UCSD-AML1 (cell line): ENCODE results near the gene EEF2.
"Not testable (repeated sequence)": the region's sequence is repeated elsewhere in the genome, so short reads cannot be mapped to it uniquely, and the experiment has no call there.

Source experiments
- DNase-seq: peaks from one replicate; lab custom pipeline; 2025; ENCODE audit not compliant: unreplicated experiment; lab: John Stamatoyannopoulos, UW

EEF2 gene

DNA sequence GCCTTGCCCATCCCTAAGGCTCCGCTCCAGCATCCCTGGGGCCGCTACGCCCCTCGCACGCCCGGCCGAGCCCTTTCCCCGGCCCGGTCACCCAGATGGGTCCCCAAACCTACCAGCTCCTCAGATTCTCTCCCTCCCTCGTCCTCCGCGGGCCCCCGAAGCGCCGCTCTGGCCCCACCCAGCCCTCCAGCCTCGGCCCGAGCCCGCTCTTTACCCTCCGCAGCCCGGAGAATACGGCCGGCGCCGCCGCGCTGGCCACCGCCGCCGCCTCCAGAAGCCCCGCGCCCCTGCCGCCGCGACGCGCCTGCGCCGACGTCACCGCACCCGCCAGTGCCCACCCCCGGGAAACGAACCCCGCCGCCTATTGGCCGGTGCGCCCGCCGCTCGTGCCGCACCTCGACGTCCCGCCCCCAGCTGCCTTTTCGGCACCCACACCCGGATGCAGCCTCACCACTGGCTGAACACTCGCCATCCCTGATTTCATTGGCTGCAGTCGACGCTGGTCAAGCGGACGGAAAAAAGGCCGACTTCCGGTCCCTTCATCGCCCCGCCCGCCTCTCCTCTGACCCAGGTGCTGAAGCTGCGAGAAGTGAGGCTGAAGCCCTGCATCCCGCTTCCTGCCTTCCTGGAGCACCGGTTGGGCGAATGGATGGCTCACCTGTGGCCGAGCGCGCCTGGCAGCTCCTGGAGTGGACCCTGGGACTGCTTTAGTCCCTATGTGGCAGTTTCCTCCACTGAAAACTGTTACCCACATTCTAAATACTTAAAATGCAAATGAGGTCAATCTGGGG lies 14.3 kb downstream of the EEF2 start, which contains the start of gene DAPK3:
DAPK3 (minus strand) TSS at position 292 of the 791 bp plus-strand sequence. CDS start 1,364 bp downstream, outside the sequence.
- DNase-seq, result peak; percentile 97

GRCh38 chr19:3970313-3970807 lies 14.9 kb downstream of the EEF2 start:
- no peak for DNase-seq

- DNase-seq, result no peak
These were observed 15.6 kb downstream of the EEF2 start for GRCh38 chr19:3969435-3970312.

- DNase-seq, result peak; percentile 75
These were observed 16.5 kb downstream of the EEF2 start for GRCh38 chr19:3968556-3969434.

- DNase-seq, result not testable (repeated sequence)
These were observed 17.3 kb downstream of the EEF2 start for GRCh38 chr19:3967983-3968382.

GRCh38 chr19:3966051-3967017 lies 18.9 kb downstream of the EEF2 start:
- no peak for DNase-seq

- DNase-seq, result no peak
These were observed 20.7 kb downstream of the EEF2 start for GRCh38 chr19:3964256-3965194.

GRCh38 chr19:3963458-3964255 lies 21.6 kb downstream of the EEF2 start:
- no peak for DNase-seq

- DNase-seq, result no peak
These were observed 24.3 kb downstream of the EEF2 start for GRCh38 chr19:3961007-3961406.

DNA sequence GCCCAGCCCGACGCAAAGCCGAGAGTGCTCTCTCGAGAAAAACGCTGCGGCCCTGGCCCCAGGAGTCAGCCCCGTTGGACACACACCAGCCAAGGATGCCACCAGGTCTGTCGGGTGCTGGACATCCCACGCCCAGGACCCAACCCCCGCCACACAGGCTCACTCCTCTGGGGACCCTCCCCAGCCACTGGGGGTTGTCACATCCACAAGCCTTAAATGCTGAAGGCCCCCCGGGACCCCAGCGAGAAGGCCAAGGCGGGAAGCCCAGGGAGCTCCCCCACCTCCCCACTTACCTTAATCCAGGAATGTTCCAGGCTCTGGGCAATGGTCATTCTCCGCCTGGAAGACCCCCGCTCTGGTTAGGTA lies 25.5 kb downstream of the EEF2 start:
- no peak for DNase-seq

DNA sequence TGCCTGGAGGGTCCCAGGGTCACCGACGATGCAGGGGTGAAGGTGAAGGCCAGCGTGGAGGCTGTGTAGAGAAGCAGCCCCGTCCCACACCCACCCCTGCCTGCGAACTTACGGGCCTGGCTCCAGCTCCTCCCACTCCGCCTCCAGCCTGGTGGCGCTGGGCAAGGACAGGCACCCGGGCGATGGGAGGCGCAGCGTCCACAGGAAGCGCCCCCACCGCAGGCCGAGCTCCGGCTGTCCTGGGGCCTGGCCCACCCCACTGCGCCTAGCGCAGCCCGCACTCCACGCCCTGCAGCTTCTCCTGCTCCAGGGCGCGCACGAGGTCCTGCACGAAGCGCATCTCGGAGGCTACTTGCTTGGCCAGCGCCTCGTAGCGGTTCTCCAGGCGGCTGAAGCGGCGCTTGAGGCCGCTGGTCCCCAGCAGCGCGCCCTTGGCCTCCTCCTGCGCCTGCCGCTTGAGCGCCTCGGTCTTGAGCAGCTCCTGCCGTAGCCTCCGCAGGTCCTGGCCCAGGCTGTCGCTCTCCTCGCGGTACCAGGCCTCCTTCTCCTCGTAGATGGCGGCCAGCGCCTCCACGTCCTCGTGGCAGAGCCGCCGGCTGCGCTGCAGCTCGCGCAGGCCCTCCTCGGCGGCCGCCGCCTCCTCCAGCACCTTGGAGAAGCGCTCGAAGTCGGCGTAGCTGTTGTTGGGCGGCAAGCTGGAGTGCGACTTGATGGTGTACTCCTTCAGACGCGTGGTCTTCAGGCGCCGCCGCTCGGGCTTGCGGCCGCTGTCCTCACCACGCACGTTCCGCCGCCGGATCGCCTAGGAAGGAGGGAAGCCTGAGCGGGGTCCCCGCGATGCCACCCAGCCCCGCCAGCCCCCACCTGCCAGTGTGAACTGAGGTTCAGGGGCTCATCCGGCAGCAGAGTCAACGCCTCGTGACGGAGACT lies 26.2 kb downstream of the EEF2 start:
- DNase-seq, result no peak

DNA sequence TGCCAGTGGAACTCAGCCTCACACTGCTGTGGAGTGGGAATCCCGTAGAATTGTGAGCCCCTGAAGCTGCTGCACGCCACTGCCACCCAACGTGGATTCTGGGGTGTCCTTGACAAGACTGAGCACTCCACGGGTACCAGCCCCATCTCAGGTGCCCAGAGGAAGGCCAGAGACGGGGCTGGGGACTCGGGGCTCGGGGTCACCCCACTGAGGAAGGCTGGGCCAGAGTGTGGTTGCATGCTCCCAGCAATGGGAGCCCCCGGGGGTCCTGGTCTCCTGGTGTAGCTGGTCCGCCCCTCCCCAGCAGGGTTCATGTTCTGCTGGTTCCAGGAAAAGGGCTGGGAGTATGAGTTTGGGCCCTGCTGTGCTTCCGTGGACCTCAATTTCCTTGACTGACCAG lies 29.6 kb downstream of the EEF2 start:
- DNase-seq, result no peak

DNA sequence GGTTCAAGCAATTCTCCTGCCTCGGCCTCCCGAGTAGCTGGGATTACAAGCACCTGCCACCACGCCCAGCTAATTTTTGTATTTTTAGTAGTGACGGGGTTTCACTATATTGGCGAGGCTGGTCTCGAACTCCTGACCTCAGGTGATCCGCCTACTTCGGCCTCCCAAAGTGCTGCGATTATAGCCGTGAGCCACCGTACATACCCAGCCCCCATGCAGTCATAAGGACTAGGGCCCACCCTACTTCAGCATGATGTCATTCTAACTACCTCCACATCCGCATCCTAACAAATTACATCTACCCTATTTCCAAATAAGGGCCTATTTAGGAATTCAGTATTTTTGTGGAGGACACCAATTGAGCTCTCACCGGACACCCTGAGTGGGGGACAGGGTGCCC lies 30.0 kb downstream of the EEF2 start:
- not testable (repeated sequence) for DNase-seq

GRCh38 chr19:3954107-3954506 lies 31.2 kb downstream of the EEF2 start:
- DNase-seq, result no peak

DNA sequence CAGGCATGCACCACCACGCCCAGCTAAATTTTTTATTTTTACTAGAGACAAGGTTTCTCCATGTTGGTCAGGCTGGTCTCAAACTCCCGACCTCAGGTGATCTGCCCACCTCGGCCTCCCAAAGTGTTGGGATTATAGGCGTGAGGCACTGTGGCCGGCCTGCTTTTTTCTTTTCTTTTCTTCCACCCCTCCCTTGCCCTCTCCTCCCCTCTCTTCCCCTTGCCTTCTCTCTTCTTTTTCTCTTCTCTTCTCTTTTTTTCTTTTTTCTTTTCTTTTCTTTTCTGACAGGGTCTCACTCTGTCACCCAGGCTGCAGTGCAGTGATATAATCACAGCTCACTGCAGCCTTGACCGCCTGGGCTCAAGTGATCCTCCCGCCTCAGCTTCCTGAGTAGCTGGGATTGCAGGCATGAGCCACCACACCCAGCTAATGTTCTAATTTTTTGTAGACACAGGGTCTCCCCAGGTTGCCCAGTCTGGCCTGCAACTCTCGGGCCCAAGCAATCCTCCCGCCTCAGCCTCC lies 32.4 kb downstream of the EEF2 start:
- not testable (repeated sequence) for DNase-seq
